GM12872 (cell line): Measurements from ENCODE around the gene FCRL1.
A peak's percentile ranks its signal among the peaks of the same experiment; 100 is the strongest.

Experiments
- CTCF ChIP-seq: IDR thresholded peaks from 3 replicates; pipeline ENCODE4 v1.5.1; 2011; ENCODE audit warnings: low read depth, mild to moderate bottlenecking, low read length, moderate library complexity; ENCODE audit not compliant: insufficient read depth

The FCRL1 gene

GRCh38 chr1:157751283-157751682, 68.6 kb downstream of the FCRL1 start:
- TF ChIP-seq CTCF: peak; percentile 24; the same call in 1 of the 3 replicates

DNA sequence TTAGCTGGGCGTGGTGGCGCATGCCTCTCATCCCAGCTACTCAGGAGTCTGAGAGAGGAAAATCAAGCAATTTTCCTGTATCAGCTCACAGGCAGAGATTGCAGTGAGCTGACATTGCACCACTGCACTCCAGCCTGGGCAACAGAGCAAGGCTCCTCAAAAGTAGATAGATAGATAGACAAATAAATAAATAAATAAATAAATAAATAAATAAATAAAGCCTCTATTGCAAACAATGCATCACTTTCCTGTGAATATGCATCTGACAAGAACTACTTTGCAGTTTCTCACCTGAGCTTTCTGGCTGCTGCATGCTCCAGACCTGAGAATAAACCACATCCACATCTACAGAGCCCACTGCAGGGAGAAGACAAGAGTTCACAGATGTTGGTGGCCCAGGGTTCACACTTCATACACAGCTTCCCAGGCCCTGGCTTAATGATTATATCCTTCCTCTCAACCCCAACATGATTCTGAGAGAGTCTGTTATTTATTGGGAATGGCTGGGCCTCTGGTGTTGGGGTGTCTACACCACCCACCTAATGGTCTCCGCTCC, 71.6 kb downstream of the FCRL1 start:
- no peak for TF ChIP-seq CTCF
